ENCODE measurements around the gene TMEM163. TPM values are rescaled to one million over a fixed set of nuclear protein-coding genes. Genes with fewer than 3 reads are reported as not detected.

The TMEM163 gene
- total and polyA plus RNA-seq, 2 experiments from 2014 or later = 1.1 TPM

DNA sequence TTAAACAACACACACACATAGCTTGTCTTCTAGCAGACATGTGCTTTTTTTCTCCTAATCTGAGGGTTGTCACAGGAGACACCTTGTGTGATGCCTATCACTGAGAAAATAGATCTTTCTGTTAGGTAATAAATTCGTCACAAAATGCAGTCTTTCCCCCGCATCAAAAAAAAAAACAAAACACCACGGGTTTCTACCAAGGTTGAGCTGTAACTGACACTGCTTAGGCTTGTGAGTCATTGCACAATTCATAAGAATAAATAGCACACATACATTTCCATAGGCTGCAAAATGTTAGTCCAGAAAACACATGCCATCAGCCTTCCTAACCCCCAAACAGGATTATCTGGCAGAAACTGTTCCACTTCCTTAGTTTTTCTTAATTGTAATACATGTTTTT is 6.5 kb downstream of the TMEM163 start:
- no peaks in the 10 kb centered on the region for H3K36me3 ChIP-seq (replicated peaks; ENCODE audit: insufficient read depth, low read depth)
- H3K79me2 ChIP-seq = no peaks in the 10 kb centered on the region
- H2AFZ ChIP-seq = no peak overlapping the region
- no peak overlapping the region for H3K4me2 ChIP-seq
- WGBS (ENCODE audit: low lambda C conversion rate, missing lambda C conversion rate) = 18% methylated on average over 3 of the region's 3 CpGs
- no peaks in the 10 kb centered on the region for H3K9me3 ChIP-seq (ENCODE audit: low read depth)
- H4K20me1 ChIP-seq (ENCODE audit: insufficient read depth, poor library complexity, severe bottlenecking) = no peaks in the 10 kb centered on the region
- TF ChIP-seq EZH2 (IDR thresholded peaks at IDR 0.05; ENCODE audit: borderline replicate concordance) (no peak), EZH2phosphoT487 (IDR thresholded peaks at IDR 0.05; ENCODE audit: low read depth, severe bottlenecking, unreplicated experiment) (no peak)
- TF ChIP-seq, protein P1, sequence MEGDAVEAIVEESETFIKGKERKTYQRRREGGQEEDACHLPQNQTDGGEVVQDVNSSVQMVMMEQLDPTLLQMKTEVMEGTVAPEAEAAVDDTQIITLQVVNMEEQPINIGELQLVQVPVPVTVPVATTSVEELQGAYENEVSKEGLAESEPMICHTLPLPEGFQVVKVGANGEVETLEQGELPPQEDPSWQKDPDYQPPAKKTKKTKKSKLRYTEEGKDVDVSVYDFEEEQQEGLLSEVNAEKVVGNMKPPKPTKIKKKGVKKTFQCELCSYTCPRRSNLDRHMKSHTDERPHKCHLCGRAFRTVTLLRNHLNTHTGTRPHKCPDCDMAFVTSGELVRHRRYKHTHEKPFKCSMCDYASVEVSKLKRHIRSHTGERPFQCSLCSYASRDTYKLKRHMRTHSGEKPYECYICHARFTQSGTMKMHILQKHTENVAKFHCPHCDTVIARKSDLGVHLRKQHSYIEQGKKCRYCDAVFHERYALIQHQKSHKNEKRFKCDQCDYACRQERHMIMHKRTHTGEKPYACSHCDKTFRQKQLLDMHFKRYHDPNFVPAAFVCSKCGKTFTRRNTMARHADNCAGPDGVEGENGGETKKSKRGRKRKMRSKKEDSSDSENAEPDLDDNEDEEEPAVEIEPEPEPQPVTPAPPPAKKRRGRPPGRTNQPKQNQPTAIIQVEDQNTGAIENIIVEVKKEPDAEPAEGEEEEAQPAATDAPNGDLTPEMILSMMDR (IDR thresholded peaks at IDR 0.05; ENCODE audit: poor library complexity) = no peak
- H3K4me3 ChIP-seq = no peak overlapping the region
- peaks cover 10% of the 10 kb centered on the region for H3K4me1 ChIP-seq (ENCODE audit: insufficient read depth)
- H3K9me2 ChIP-seq (replicated peaks; ENCODE audit: insufficient read depth) = no peaks in the 10 kb centered on the region
- H3K27ac ChIP-seq = no peak overlapping the region
- H3K27me3 ChIP-seq = peaks cover 64% of the 10 kb centered on the region
- no peak for DNase-seq (ENCODE audit: low spot score)

DNA sequence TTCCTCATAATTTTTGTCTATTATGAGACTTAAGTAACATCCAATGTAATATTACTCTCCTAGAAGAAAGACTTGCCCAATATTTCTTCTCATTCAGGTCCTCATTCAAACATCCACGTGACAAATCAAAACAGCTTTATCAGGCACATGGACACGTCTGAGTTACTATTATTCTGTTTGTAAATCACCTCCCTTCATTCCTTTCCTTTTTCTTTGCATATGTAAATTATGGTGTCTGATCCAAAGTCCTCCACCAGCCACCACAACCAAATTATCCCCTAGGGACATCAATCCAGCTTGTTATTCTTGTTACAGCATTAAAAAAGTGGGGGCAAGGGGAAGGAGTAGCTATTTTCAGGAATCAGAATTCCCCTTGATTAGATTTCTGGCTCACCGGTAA is 7.1 kb downstream of the TMEM163 start:
- Histone ChIP-seq H3K27me3 (peaks cover 58% of the 10 kb centered on the region), H3K4me2 (no peak overlapping the region), H3K4me1 (ENCODE audit: insufficient read depth) (peaks cover 12% of the 10 kb centered on the region)

DNA sequence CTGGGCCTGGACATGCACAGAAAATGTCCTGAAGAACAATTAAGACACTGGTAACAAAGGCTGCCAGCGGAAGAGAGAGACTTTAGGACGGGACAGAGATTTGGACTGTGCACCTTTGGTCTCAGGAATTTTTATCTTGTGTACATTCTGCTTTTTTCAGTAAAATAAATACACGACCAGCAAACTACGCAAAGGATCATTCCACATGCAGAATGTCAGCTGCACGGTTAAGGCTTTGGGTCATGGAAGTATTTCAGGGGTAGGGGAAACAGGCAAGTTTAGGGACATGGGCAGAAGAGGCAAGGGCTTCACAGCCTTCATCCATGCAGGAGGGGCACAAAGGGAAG is 11.5 kb downstream of the TMEM163 start:
- Histone ChIP-seq H3K4me2 (peak overlapping the region; percentile 12), H3K9me3 (ENCODE audit: low read depth) (no peaks in the 10 kb centered on the region), H3K36me3 (replicated peaks; ENCODE audit: insufficient read depth, low read depth) (no peaks in the 10 kb centered on the region), H3K4me1 (ENCODE audit: insufficient read depth) (peaks cover 12% of the 10 kb centered on the region), H3K9me2 (replicated peaks; ENCODE audit: insufficient read depth) (no peaks in the 10 kb centered on the region), H3K4me3 (no peak overlapping the region), H3K79me2 (no peaks in the 10 kb centered on the region), H3K27ac (no peak overlapping the region), H4K20me1 (ENCODE audit: insufficient read depth, poor library complexity, severe bottlenecking) (no peaks in the 10 kb centered on the region), H2AFZ (no peak overlapping the region), H3K27me3 (peaks cover 26% of the 10 kb centered on the region)
- TF ChIP-seq, protein P1 (IDR thresholded peaks at IDR 0.05; ENCODE audit: poor library complexity) = no peak
- 57% methylated on average over 5 of the region's 5 CpGs for WGBS (ENCODE audit: low lambda C conversion rate, missing lambda C conversion rate)
- no peak for DNase-seq (ENCODE audit: low spot score)

More for the DNA sequence above, 7.1 kb downstream of the TMEM163 start:
- Histone ChIP-seq H3K27ac (no peak overlapping the region), H3K79me2 (no peaks in the 10 kb centered on the region), H3K9me3 (ENCODE audit: low read depth) (no peaks in the 10 kb centered on the region), H3K9me2 (replicated peaks; ENCODE audit: insufficient read depth) (no peaks in the 10 kb centered on the region), H4K20me1 (ENCODE audit: insufficient read depth, poor library complexity, severe bottlenecking) (no peaks in the 10 kb centered on the region), H2AFZ (no peak overlapping the region), H3K4me3 (no peak overlapping the region), H3K36me3 (replicated peaks; ENCODE audit: insufficient read depth, low read depth) (no peaks in the 10 kb centered on the region)
- TF ChIP-seq EZH2 (IDR thresholded peaks at IDR 0.05; ENCODE audit: borderline replicate concordance) (no peak), EZH2phosphoT487 (IDR thresholded peaks at IDR 0.05; ENCODE audit: low read depth, severe bottlenecking, unreplicated experiment) (no peak)
- TF ChIP-seq, protein P1 (IDR thresholded peaks at IDR 0.05; ENCODE audit: poor library complexity) = no peak
- DNase-seq (ENCODE audit: low spot score) = no peak
- 26% methylated on average over 3 of the region's 3 CpGs for WGBS (ENCODE audit: low lambda C conversion rate, missing lambda C conversion rate)

Measured in hepatocyte (in vitro differentiated cells).